H9 (cell line): ENCODE results near the gene LIMS3. TPM values are rescaled to one million over a fixed set of nuclear protein-coding genes. Genes with fewer than 3 reads are reported as not detected.
"Not testable (repeated sequence)": the region's sequence is repeated elsewhere in the genome, so short reads cannot be mapped to it uniquely, and the experiment has no call there.

Source experiments
- DNase-seq: peaks from one replicate; pipeline ENCODE4 v3.0.0-alpha.2; 2017
- H2AFZ ChIP-seq: one replicate; pipeline ENCODE4 v1.6.1; 2013; ENCODE audit warnings: mild to moderate bottlenecking, low read length, control low read depth, moderate library complexity
- H2AK5ac ChIP-seq: 2 replicates; pipeline ENCODE4 v1.6.1; 2013; ENCODE audit warnings: low read length, control low read depth, mixed read lengths; ENCODE audit not compliant: insufficient read length
- H2BK120ac ChIP-seq: one replicate; pipeline ENCODE4 v1.6.1; 2013; ENCODE audit warnings: low read depth, mild to moderate bottlenecking, low read length, control low read depth, inconsistent platforms; ENCODE audit not compliant: poor library complexity, severe bottlenecking
- H2BK12ac ChIP-seq: 2 replicates; pipeline ENCODE4 v1.6.1; 2013; ENCODE audit warnings: low read length, control low read depth, mixed read lengths, low read depth; ENCODE audit not compliant: insufficient read length
- H2BK15ac ChIP-seq: 2 replicates; pipeline ENCODE4 v1.6.1; 2013; ENCODE audit warnings: low read depth, low read length, control low read depth
- H2BK20ac ChIP-seq: one replicate; pipeline ENCODE4 v1.6.1; 2013; ENCODE audit warnings: low read depth, mild to moderate bottlenecking, low read length, control low read depth, inconsistent platforms; ENCODE audit not compliant: poor library complexity, severe bottlenecking
- H2BK5ac ChIP-seq: 2 replicates; pipeline ENCODE4 v1.6.1; 2013; ENCODE audit warnings: low read length, control low read depth, mixed read lengths; ENCODE audit not compliant: insufficient read length
- H3K14ac ChIP-seq: 2 replicates; pipeline ENCODE4 v1.6.1; 2013; ENCODE audit warnings: low read length, control low read depth; ENCODE audit not compliant: insufficient read depth
- H3K18ac ChIP-seq: 2 replicates; pipeline ENCODE4 v1.6.1; 2013; ENCODE audit warnings: low read depth, mild to moderate bottlenecking, mixed read lengths, low read length, control low read depth; ENCODE audit not compliant: insufficient read length
- H3K23ac ChIP-seq: 2 replicates; pipeline ENCODE4 v1.6.1; 2013; ENCODE audit warnings: low read length, control low read depth, mixed read lengths, low read depth; ENCODE audit not compliant: insufficient read length
- H3K23me2 ChIP-seq: 2 replicates; pipeline ENCODE4 v1.6.1; 2013; ENCODE audit warnings: low read depth, mild to moderate bottlenecking, mixed read lengths, low read length, control low read depth; ENCODE audit not compliant: insufficient read length, poor library complexity, severe bottlenecking
- H3K27ac ChIP-seq: 2 replicates; pipeline ENCODE4 v1.5.1; 2013; ENCODE audit warnings: low read length, control low read depth, mixed read lengths, low read depth; ENCODE audit not compliant: insufficient read length
- H3K27me3 ChIP-seq: 2 replicates; pipeline ENCODE4 v1.6.1; 2013; ENCODE audit warnings: low read length, control low read depth, inconsistent platforms; ENCODE audit not compliant: insufficient read depth
- H3K4ac ChIP-seq: 2 replicates; pipeline ENCODE4 v1.6.1; 2013; ENCODE audit warnings: low read depth, mild to moderate bottlenecking, control low read depth, inconsistent platforms, low read length, moderate library complexity
- H3K4me1 ChIP-seq: 2 replicates; pipeline ENCODE4 v1.6.1; 2013; ENCODE audit warnings: low read length, control low read depth, inconsistent platforms; ENCODE audit not compliant: insufficient read depth
- H3K4me2 ChIP-seq: 2 replicates; pipeline ENCODE4 v1.6.1; 2013; ENCODE audit warnings: low read length, control low read depth, mixed read lengths; ENCODE audit not compliant: insufficient read length, insufficient read depth
- H3K56ac ChIP-seq: 2 replicates; pipeline ENCODE4 v1.6.1; 2013; ENCODE audit warnings: low read depth, mild to moderate bottlenecking, mixed read lengths, low read length, control low read depth; ENCODE audit not compliant: insufficient read length
- H3K79me1 ChIP-seq: 2 replicates; pipeline ENCODE4 v1.6.1; 2013; ENCODE audit warnings: low read depth, mild to moderate bottlenecking, moderate library complexity, low read length, control low read depth, inconsistent platforms; ENCODE audit not compliant: insufficient read depth, poor library complexity, severe bottlenecking
- H3K79me2 ChIP-seq: 2 replicates; pipeline ENCODE4 v1.6.1; 2013; ENCODE audit warnings: low read length, control low read depth, inconsistent platforms; ENCODE audit not compliant: insufficient read depth
- H3K9ac ChIP-seq: 2 replicates; pipeline ENCODE4 v1.6.1; 2013; ENCODE audit warnings: low read length, control low read depth, mixed read lengths; ENCODE audit not compliant: insufficient read length; ENCODE audit errors: extremely low read depth
- H3K9me3 ChIP-seq: one replicate; pipeline ENCODE4 v1.6.1; 2013; ENCODE audit warnings: low read depth, low read length, inconsistent platforms; ENCODE audit not compliant: control insufficient read depth
- H3T11ph ChIP-seq: one replicate; pipeline ENCODE4 v1.6.1; 2013; ENCODE audit warnings: mild to moderate bottlenecking, low read length, control low read depth, inconsistent platforms
- H4K20me1 ChIP-seq: one replicate; pipeline ENCODE4 v1.6.1; 2013; ENCODE audit not compliant: control insufficient read depth, insufficient read length, insufficient read depth
- H4K5ac ChIP-seq: 2 replicates; pipeline ENCODE4 v1.6.1; 2013; ENCODE audit warnings: low read depth, mild to moderate bottlenecking, mixed read lengths, low read length, control low read depth; ENCODE audit not compliant: insufficient read length
- H4K8ac ChIP-seq: replicated peaks from 2 replicates; pipeline ENCODE4 v1.6.1; 2013; ENCODE audit warnings: low read length, control low read depth, mixed read lengths, low read depth; ENCODE audit not compliant: insufficient read length
- H4K91ac ChIP-seq: 2 replicates; pipeline ENCODE4 v1.6.1; 2013; ENCODE audit warnings: low read depth, mild to moderate bottlenecking, moderate library complexity, mixed read lengths, low read length, control low read depth; ENCODE audit not compliant: insufficient read length
- H3K27ac Mint-ChIP-seq, 3 experiments: 2 replicates in 2 of 3; 3 replicates in 1 of 3; pipeline ENCODE4 v1.8.0; 2020 to 2021; ENCODE audit warnings: mixed read lengths in 3 of 3, mild to moderate bottlenecking in 1 of 3, moderate library complexity in 1 of 3
- H3K27me3 Mint-ChIP-seq: 2 replicates; pipeline ENCODE4 v1.8.0; 2021; ENCODE audit warnings: low read depth, mild to moderate bottlenecking, moderate library complexity, mixed read lengths
- H3K36me3 Mint-ChIP-seq, 3 experiments: 2 replicates in 2 of 3; 3 replicates in 1 of 3; pipeline ENCODE4 v1.8.0; 2020 to 2021; ENCODE audit warnings: low read depth in 3 of 3, mixed read lengths in 3 of 3; ENCODE audit not compliant: insufficient read depth in 1 of 3
- H3K4me1 Mint-ChIP-seq, 2 experiments: 2 replicates each; pipeline ENCODE4 v1.8.0; 2020; ENCODE audit warnings: mixed read lengths in 2 of 2
- H3K4me3 Mint-ChIP-seq, 2 experiments: 2 replicates in 1 of 2; 3 replicates in 1 of 2; pipeline ENCODE4 v1.8.0; 2020 to 2021; ENCODE audit warnings: mild to moderate bottlenecking in 2 of 2, mixed read lengths in 2 of 2, moderate library complexity in 1 of 2
- H3K9me3 Mint-ChIP-seq, 2 experiments: 2 replicates in 1 of 2; 3 replicates in 1 of 2; pipeline ENCODE4 v1.8.0; 2020; ENCODE audit warnings: mild to moderate bottlenecking in 2 of 2, mixed read lengths in 2 of 2, moderate library complexity in 1 of 2
- WGBS: extraction: QIAGEN DNeasy Blood & Tissue Kit; methylation state at CpG from one replicate; pipeline ENCODE4 v1.1.7; 2013; ENCODE audit warnings: missing lambda C conversion rate, low lambda C conversion rate, mixed read lengths; ENCODE audit not compliant: insufficient read length; ENCODE audit errors: extremely low coverage; 5-methylcytosine and 5-hydroxymethylcytosine counted together
- total RNA-seq: library from RNA; stranded (reverse); gene quantifications from 2 replicates; pipeline ENCODE4 v1.2.1, GENCODE V29; 2021

LIMS3 gene
- total RNA-seq, 1 experiment from 2014 or later = 0.46 TPM

DNA sequence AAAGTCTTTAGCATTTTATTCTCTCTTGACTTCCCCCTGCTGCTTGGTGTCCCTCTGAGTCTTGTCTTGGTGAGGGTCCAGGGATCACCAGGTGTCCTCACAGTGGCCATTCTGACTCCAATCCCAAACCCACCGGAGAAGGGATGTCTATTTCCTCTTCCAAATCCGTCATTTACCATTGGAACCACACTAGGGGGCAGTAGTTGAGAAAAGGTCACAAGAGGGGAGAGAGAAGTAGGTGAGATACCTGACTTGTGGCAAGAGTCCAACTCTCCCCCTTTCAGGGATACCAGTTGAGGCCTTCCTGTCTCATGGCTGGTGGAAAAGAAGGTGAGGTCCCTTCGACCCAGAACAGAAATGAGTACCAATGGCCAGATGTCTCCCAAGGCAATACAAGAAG, 21.9 kb upstream of the LIMS3 start:
- not testable (repeated sequence) for H3K9me3 Mint-ChIP-seq, H3K14ac ChIP-seq, H3K9me3 ChIP-seq, H3K18ac ChIP-seq, H2BK15ac ChIP-seq, H3K4ac ChIP-seq, H3K36me3 Mint-ChIP-seq, H4K91ac ChIP-seq, H3K27me3 Mint-ChIP-seq, H3K79me2 ChIP-seq, H3K23ac ChIP-seq, H3K27me3 ChIP-seq, H3K23me2 ChIP-seq, H3K4me1 ChIP-seq, DNase-seq, H2BK120ac ChIP-seq, H3K4me2 ChIP-seq, H3K4me1 Mint-ChIP-seq, H2AFZ ChIP-seq, H4K20me1 ChIP-seq, H2AK5ac ChIP-seq, H3K56ac ChIP-seq, H4K5ac ChIP-seq, H3K79me1 ChIP-seq, H3K27ac ChIP-seq, H4K8ac ChIP-seq, H2BK20ac ChIP-seq, H3K9ac ChIP-seq, H3K27ac Mint-ChIP-seq, H2BK12ac ChIP-seq, H3K4me3 Mint-ChIP-seq, H2BK5ac ChIP-seq, H3T11ph ChIP-seq
- WGBS = no CpG with 5 or more reads among the region's 3 CpGs

GRCh38 chr2:109882112-109882511, 16.4 kb upstream of the LIMS3 start:
- not testable (repeated sequence) for H4K20me1 ChIP-seq, H3K18ac ChIP-seq, H3K23ac ChIP-seq, H4K91ac ChIP-seq, H3K79me2 ChIP-seq, H2BK120ac ChIP-seq, DNase-seq, H3K9me3 Mint-ChIP-seq, H3K79me1 ChIP-seq, H3K9ac ChIP-seq, H2AFZ ChIP-seq, H2BK12ac ChIP-seq, H2BK5ac ChIP-seq, H3K4me2 ChIP-seq, H3K4me3 Mint-ChIP-seq, H3K27ac ChIP-seq, H2BK15ac ChIP-seq, H3K56ac ChIP-seq, H3K4me1 ChIP-seq, H3K23me2 ChIP-seq, H3K9me3 ChIP-seq, H3K27ac Mint-ChIP-seq, H3K27me3 ChIP-seq, H2BK20ac ChIP-seq, H3T11ph ChIP-seq, H3K14ac ChIP-seq, H3K4ac ChIP-seq, H3K4me1 Mint-ChIP-seq, H4K5ac ChIP-seq, H2AK5ac ChIP-seq, H4K8ac ChIP-seq, H3K36me3 Mint-ChIP-seq, H3K27me3 Mint-ChIP-seq
- no CpG with 5 or more reads among the region's 1 CpG for WGBS
